ENCODE measurements around the gene UCN3. TPM values are rescaled to one million over a fixed set of nuclear protein-coding genes. Genes with fewer than 3 reads are reported as not detected.

The UCN3 gene
- polyA plus RNA-seq, 2 of the 4 experiments (the other 2 are of a cell fraction), result not detected

DNA sequence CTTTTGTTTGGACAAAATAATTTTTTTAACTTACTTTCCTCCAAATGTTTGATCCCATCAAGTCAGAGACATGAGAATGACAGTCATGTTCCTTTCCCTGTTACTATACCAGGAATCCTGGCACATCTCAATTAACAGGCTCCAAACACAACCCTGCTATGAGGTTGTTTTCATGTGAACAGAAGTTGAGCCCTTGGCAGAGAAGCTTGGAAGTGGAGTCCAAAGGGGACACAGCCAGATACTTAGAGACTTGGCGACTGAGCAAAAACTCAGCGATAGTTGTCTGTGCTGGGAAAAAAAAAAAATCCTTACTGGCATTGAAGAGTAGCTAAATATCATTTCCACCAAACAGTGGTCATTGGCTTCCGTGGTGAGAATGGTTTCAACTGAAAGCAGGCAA is 27.0 kb downstream of the UCN3 start:
- ChIA-PET POLR2A (no interaction called here), CTCF (interaction anchor here (0.7 to 1.4 kb wide), 2 partner anchors 29 to 238 kb away, joined by 3 read pairs; no protein-coding TSS in a partner anchor)
- H3K4me1 ChIP-seq, result no peaks in the 10 kb centered on the region
- FAIRE-seq (no peak), DNase-seq (ENCODE audit: low read depth in 1 of 2, low spot score in 1 of 2) (no peak), ATAC-seq (no peak)
- H3K9me3 ChIP-seq, result peaks cover 49% of the 10 kb centered on the region
- no peak overlapping the region for H3K4me3 ChIP-seq
- 89% methylated on average over 3 of the region's 3 CpGs for WGBS (ENCODE audit: missing lambda C conversion rate)
- TF ChIP-seq GATA3 (IDR thresholded peaks at IDR 0.05; ENCODE audit: borderline replicate concordance), result no peak
- TF ChIP-seq, protein P1, sequence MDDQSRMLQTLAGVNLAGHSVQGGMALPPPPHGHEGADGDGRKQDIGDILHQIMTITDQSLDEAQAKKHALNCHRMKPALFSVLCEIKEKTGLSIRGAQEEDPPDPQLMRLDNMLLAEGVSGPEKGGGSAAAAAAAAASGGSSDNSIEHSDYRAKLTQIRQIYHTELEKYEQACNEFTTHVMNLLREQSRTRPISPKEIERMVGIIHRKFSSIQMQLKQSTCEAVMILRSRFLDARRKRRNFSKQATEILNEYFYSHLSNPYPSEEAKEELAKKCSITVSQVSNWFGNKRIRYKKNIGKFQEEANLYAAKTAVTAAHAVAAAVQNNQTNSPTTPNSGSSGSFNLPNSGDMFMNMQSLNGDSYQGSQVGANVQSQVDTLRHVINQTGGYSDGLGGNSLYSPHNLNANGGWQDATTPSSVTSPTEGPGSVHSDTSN (IDR thresholded peaks at IDR 0.05), result no peak
- no peak for TF ChIP-seq NPAS2 (CRISPR knock-in tag; IDR thresholded peaks at IDR 0.05; ENCODE audit: borderline replicate concordance)
- TF ChIP-seq SREBF2 (IDR thresholded peaks at IDR 0.05), result no peak
- TF ChIP-seq RCOR1 (IDR thresholded peaks at IDR 0.05; ENCODE audit: low read depth, low read length), result no peak
- no peak for TF ChIP-seq TFCP2L1 (CRISPR knock-in tag; IDR thresholded peaks at IDR 0.05)
- TF ChIP-seq TP53 (CRISPR knock-in tag; IDR thresholded peaks at IDR 0.05), result no peak
- no peak for TF ChIP-seq FOSL2 (IDR thresholded peaks at IDR 0.05)
- TF ChIP-seq FOSL2 (CRISPR knock-in tag; IDR thresholded peaks at IDR 0.05), result no peak
- no peak for TF ChIP-seq CBX8 (IDR thresholded peaks at IDR 0.05)
- TF ChIP-seq HES2 (IDR thresholded peaks at IDR 0.05), result no peak
- H3K27ac ChIP-seq, result no peak overlapping the region
- H3K4me2 ChIP-seq, result no peak overlapping the region

DNA sequence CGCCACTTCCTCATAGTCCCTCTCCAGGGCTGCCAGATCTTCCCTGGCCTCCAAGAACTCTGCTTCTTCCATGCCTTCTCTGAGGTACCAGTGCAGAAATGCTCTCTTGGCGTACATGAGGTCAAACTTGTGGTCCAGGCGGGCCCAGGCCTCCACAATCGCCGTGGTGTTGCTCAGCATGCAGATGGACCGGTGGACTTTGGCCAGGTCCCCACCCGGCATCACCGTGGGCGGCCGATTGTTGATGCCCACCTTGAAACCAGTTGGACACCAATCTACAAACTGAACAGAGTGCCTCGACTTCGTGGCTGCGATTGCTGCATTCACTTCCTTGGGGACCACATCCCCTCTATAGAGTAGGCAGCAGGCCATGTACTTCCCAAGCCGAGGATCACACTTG is 28.8 kb downstream of the UCN3 start:
- FAIRE-seq, result no peak
- ChIA-PET CTCF (interaction anchor here (1.5 to 1.6 kb wide), 2 partner anchors 10 to 578 kb away, joined by 4 to 7 read pairs; no protein-coding TSS in a partner anchor), POLR2A (no interaction called here)
- no peak overlapping the region for H3K4me2 ChIP-seq
- H3K4me3 ChIP-seq, result no peak overlapping the region
- H3K27ac ChIP-seq, result no peak overlapping the region
- WGBS (ENCODE audit: missing lambda C conversion rate), result 78% methylated on average over 12 of the region's 14 CpGs
- peaks cover 49% of the 10 kb centered on the region for H3K9me3 ChIP-seq
- ATAC-seq, result no peak
- TF ChIP-seq TFCP2L1 (CRISPR knock-in tag; IDR thresholded peaks at IDR 0.05) (no peak), JUNB (IDR thresholded peaks at IDR 0.05) (no peak), ZFP36 (IDR thresholded peaks at IDR 0.05; ENCODE audit: borderline replicate concordance, partially characterized antibody) (no peak), EHF (CRISPR knock-in tag; IDR thresholded peaks at IDR 0.05) (no peak), ESRRA (IDR thresholded peaks at IDR 0.05; ENCODE audit: borderline replicate concordance, low read length) (no peak), CHD2 (IDR thresholded peaks at IDR 0.05; ENCODE audit: low read length, partially characterized antibody) (no peak), NFE2L2 (conservative IDR thresholded peaks at IDR 0.05; ENCODE audit: low read length) (no peak), HES2 (IDR thresholded peaks at IDR 0.05) (no peak), GATA3 (IDR thresholded peaks at IDR 0.05; ENCODE audit: borderline replicate concordance) (no peak), POLR2AphosphoS2 (conservative IDR thresholded peaks at IDR 0.05; ENCODE audit: low read length) (no peak)
- TF ChIP-seq, protein P1 (IDR thresholded peaks at IDR 0.05), result no peak
- TF ChIP-seq, protein P2, sequence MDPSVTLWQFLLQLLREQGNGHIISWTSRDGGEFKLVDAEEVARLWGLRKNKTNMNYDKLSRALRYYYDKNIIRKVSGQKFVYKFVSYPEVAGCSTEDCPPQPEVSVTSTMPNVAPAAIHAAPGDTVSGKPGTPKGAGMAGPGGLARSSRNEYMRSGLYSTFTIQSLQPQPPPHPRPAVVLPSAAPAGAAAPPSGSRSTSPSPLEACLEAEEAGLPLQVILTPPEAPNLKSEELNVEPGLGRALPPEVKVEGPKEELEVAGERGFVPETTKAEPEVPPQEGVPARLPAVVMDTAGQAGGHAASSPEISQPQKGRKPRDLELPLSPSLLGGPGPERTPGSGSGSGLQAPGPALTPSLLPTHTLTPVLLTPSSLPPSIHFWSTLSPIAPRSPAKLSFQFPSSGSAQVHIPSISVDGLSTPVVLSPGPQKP (IDR thresholded peaks at IDR 0.05; ENCODE audit: low read depth, low read length), result no peak
- TF ChIP-seq, protein P3, sequence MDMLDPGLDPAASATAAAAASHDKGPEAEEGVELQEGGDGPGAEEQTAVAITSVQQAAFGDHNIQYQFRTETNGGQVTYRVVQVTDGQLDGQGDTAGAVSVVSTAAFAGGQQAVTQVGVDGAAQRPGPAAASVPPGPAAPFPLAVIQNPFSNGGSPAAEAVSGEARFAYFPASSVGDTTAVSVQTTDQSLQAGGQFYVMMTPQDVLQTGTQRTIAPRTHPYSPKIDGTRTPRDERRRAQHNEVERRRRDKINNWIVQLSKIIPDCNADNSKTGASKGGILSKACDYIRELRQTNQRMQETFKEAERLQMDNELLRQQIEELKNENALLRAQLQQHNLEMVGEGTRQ (IDR thresholded peaks at IDR 0.05), result no peak
- H3K4me1 ChIP-seq, result no peaks in the 10 kb centered on the region
- DNase-seq (ENCODE audit: low read depth in 1 of 2, low spot score in 1 of 2), result no peak
